ENCODE results near the gene R3HDM4. TPM values are rescaled to one million over a fixed set of nuclear protein-coding genes. Genes with fewer than 3 reads are reported as not detected.

Gene R3HDM4
- total and polyA plus RNA-seq, 10 of the 15 experiments (the other 5 are each of a cell fraction or from before 2014, with no cell fraction given): 1.3 to 65.8 (median 27.7) TPM

GRCh38 chr19:913080-913748, at the start of gene R3HDM4 (continued):
- no peak for TF ChIP-seq SUPT20H (IDR thresholded peaks at IDR 0.05; ENCODE audit: borderline replicate concordance, control insufficient read depth, low read depth, low read length)
- TF ChIP-seq IKZF1 (conservative IDR thresholded peaks at IDR 0.05): peak; percentile 49; the same call in 1 of the 2 replicates
- no peak for TF ChIP-seq EZH2 (IDR thresholded peaks at IDR 0.05; ENCODE audit: borderline replicate concordance, control insufficient read depth, low read depth, low read length)
- TF ChIP-seq PAX8 (IDR thresholded peaks at IDR 0.05): no peak
- TF ChIP-seq ZBED1 (IDR thresholded peaks at IDR 0.05; ENCODE audit: borderline replicate concordance): no peak
- no peak for TF ChIP-seq ZNF384 (IDR thresholded peaks at IDR 0.05; ENCODE audit: borderline replicate concordance, low read depth, low read length)
- TF ChIP-seq POLR2A (IDR thresholded peaks at IDR 0.05; ENCODE audit: low read depth, low read length): peak; percentile 81
- no peak for TF ChIP-seq FOXM1 (IDR thresholded peaks at IDR 0.05; ENCODE audit: low read depth, low read length)
- 0 out of 2 replicates have a peak, but pooled peaks have one; percentile 34 for TF ChIP-seq TAF1 (IDR thresholded peaks at IDR 0.05; ENCODE audit: borderline replicate concordance, low read depth, low read length)
- TF ChIP-seq EED (IDR thresholded peaks at IDR 0.05; ENCODE audit: low read depth): no peak

- Histone ChIP-seq H3K4me2 (ENCODE audit: control insufficient read depth, insufficient read depth) (no peak overlapping the region), H3K4me3 (no peak overlapping the region), H3K36me3 (ENCODE audit: control insufficient read depth in 2 of 2, insufficient read depth in 2 of 2, low read length in 1 of 2) (peaks cover 17 to 53% of the 10 kb centered on the region in 2 experiments), H2AFZ (ENCODE audit: control insufficient read depth, low read depth, low read length) (no peak overlapping the region), H3K27ac (ENCODE audit: control insufficient read depth, insufficient read depth) (no peak overlapping the region), H3K27me3 (replicated peaks in 1 of 2; ENCODE audit: control insufficient read depth in 2 of 2, insufficient read depth in 2 of 2, low read length in 1 of 2) (no peaks in the 10 kb centered on the region), H4K20me1 (ENCODE audit: control insufficient read depth, insufficient read depth) (peaks cover 3% of the 10 kb centered on the region; the same call in 1 of the 2 replicates), H3K4me1 (ENCODE audit: control insufficient read depth, insufficient read depth, low read length) (no peaks in the 10 kb centered on the region), H3K79me2 (ENCODE audit: control insufficient read depth, insufficient read depth, low read length) (no peaks in the 10 kb centered on the region), H3K9me3 (replicated peaks; ENCODE audit: control insufficient read depth, insufficient read depth, low read length) (peaks cover 2% of the 10 kb centered on the region; the same call in 1 of the 3 replicates), H3K9ac (ENCODE audit: control insufficient read depth, insufficient read depth, low read length) (no peak overlapping the region)
- 79% methylated on average over 13 of the region's 14 CpGs for WGBS (ENCODE audit: insufficient coverage, insufficient replicate concordance, low lambda C conversion rate, missing lambda C conversion rate)
- in situ Hi-C loops (cut with MboI): no loop called here
- FAIRE-seq (no peak), ATAC-seq (no peak), DNase-seq (ENCODE audit: low read depth, low spot score) (no peak)
- intact Hi-C loops (cut with micrococcal nuclease; ENCODE audit: unreplicated experiment): no loop called here
- ChIA-PET CTCF (interaction anchor here (0.7 kb wide), 1 partner anchor 30 kb away, joined by 3 read pairs; no protein-coding TSS in a partner anchor), RAD21 (ENCODE audit: unreplicated experiment) (no interaction called here), POLR2A (no interaction called here), SMC1A (ENCODE audit: uncharacterized antibody, unreplicated experiment) (no interaction called here)
- no TSS peak for BruUV-seq (replicated peaks)
- no peak for TF ChIP-seq ZBED1 (IDR thresholded peaks at IDR 0.05; ENCODE audit: borderline replicate concordance)
- TF ChIP-seq SREBF1 (IDR thresholded peaks at IDR 0.05; ENCODE audit: low read length): no peak
- TF ChIP-seq TCF3 (IDR thresholded peaks at IDR 0.05; ENCODE audit: borderline replicate concordance, insufficient read depth, low read depth, low read length): no peak
- no peak for TF ChIP-seq REST (IDR thresholded peaks at IDR 0.05; ENCODE audit: low read depth, low read length)
- no peak for TF ChIP-seq MLLT1 (IDR thresholded peaks at IDR 0.05)
Observed at GRCh38 chr19:961866-962620, 49.0 kb upstream of the R3HDM4 start.

Data from GM12878 (cell line).